Breast epithelium (tissue), 4 donors: ENCODE measurements around the gene SPIRE2. TPM values are rescaled to one million over a fixed set of nuclear protein-coding genes. Genes with fewer than 3 reads are reported as not detected.
"Not testable (repeated sequence)": the region's sequence is repeated elsewhere in the genome, so short reads cannot be mapped to it uniquely, and the experiment has no call there.

Source experiments
- DNase-seq, 2 donors: peaks; one replicate each; pipeline ENCODE4 v3.0.0-alpha.2; 2019; ENCODE audit warnings: low spot score in 2 of 2
- H3K27ac ChIP-seq, 2 donors: fragments of 200-600 bp; sonication (generic) in 1 of 2; one replicate each; pipeline ENCODE4 v1.5.1; 2016 to 2019; ENCODE audit warnings: mild to moderate bottlenecking in 1 of 2
- H3K27me3 ChIP-seq, 2 donors: fragments of 200-600 bp; sonication (generic) in 1 of 2; one replicate each; pipeline versions ENCODE4 v1.5.1 to v1.6.0; 2017 to 2019; ENCODE audit warnings: control low read depth in 1 of 2, mild to moderate bottlenecking in 1 of 2
- H3K36me3 ChIP-seq: fragments of 200-600 bp; one replicate; pipeline ENCODE4 v1.5.1; 2019
- H3K4me1 ChIP-seq, 2 donors: fragments of 200-600 bp; sonication (generic); one replicate each; pipeline ENCODE4 v1.5.1; 2016 to 2019; ENCODE audit warnings: control low read depth in 1 of 2
- H3K4me3 ChIP-seq, 3 donors: fragments of 200-600 bp; sonication (generic); 1 replicate in 2 of 3; 2 replicates in 1 of 3; pipeline ENCODE4 v1.5.1; 2016 to 2019; ENCODE audit warnings: mild to moderate bottlenecking in 3 of 3, moderate library complexity in 2 of 3
- H3K9me3 ChIP-seq, 2 donors: fragments of 200-600 bp; sonication (generic) in 1 of 2; one replicate each; pipeline ENCODE4 v1.5.1; 2016 to 2019; ENCODE audit warnings: control low read depth in 1 of 2
- POLR2A ChIP-seq: fragments of 450-650 bp; IDR thresholded peaks from one replicate; pipeline ENCODE4 v1.6.1; 2016; ENCODE audit warnings: antibody characterized with exemption, mild to moderate bottlenecking, moderate library complexity
- POLR2AphosphoS5 ChIP-seq, 3 donors: sonication (generic); formaldehyde crosslinking; IDR thresholded peaks; one replicate each; pipeline ENCODE4 v1.6.1; 2017; ENCODE audit warnings: antibody characterized with exemption in 3 of 3
- intact Hi-C: fragments of 100-400 bp; cut with DNase I; formaldehyde crosslinking; loops from one replicate; pipeline ENCODE4 v1.15.1; 2023; ENCODE audit warnings: low total_unique reads
- total RNA-seq, 3 donors: library from RNA; depleted of rRNA; stranded (reverse); fragments of >200 nt; gene quantifications; one replicate each; pipeline ENCODE4 v1.1.0, GENCODE V29; 2016
- TF ChIP-seq, protein P1 (sequence below), 3 donors: fragments of 450-650 bp; IDR thresholded peaks; one replicate each; pipeline ENCODE4 v1.5.1; 2016 to 2017; ENCODE audit warnings: antibody characterized with exemption in 3 of 3, mild to moderate bottlenecking in 3 of 3, moderate library complexity in 3 of 3

SPIRE2 gene
- total RNA-seq, 3 donors from 2014 or later = 1.3 to 11.1 (median 7.8) TPM

DNA sequence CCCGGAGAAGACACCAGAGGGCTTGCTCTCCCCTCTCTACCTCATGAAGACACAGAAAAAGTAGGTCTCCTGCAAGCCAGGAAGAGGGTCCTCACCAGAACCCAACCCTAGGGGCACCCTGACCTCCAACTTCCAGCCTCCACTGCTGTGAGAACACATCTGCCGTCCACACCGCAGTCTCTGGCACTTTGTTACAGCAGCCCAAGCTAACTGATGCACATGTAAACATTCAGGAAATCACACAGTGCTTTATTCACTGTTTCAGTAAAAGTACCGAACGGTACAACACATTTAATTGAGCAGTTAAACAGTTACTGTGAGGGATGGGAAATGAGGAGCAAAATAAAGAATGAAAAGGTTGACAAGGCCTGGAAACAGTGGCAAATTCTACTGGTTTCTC, 30.1 kb upstream of the SPIRE2 start:
- Histone ChIP-seq H3K27me3 (no peaks in the 10 kb centered on the region), H3K27ac (no peak overlapping the region), H3K4me1 (no peaks in the 10 kb centered on the region), H3K36me3 (no peaks in the 10 kb centered on the region), H3K9me3 (no peaks in the 10 kb centered on the region), H3K4me3 (no peak overlapping the region)
- no peak for TF ChIP-seq POLR2AphosphoS5 (IDR thresholded peaks at IDR 0.05)
- no peak for TF ChIP-seq POLR2A
- TF ChIP-seq, protein P1, sequence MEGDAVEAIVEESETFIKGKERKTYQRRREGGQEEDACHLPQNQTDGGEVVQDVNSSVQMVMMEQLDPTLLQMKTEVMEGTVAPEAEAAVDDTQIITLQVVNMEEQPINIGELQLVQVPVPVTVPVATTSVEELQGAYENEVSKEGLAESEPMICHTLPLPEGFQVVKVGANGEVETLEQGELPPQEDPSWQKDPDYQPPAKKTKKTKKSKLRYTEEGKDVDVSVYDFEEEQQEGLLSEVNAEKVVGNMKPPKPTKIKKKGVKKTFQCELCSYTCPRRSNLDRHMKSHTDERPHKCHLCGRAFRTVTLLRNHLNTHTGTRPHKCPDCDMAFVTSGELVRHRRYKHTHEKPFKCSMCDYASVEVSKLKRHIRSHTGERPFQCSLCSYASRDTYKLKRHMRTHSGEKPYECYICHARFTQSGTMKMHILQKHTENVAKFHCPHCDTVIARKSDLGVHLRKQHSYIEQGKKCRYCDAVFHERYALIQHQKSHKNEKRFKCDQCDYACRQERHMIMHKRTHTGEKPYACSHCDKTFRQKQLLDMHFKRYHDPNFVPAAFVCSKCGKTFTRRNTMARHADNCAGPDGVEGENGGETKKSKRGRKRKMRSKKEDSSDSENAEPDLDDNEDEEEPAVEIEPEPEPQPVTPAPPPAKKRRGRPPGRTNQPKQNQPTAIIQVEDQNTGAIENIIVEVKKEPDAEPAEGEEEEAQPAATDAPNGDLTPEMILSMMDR (IDR thresholded peaks at IDR 0.05) = no peak
- DNase-seq = no peak
- intact Hi-C loops = no loop called here

DNA sequence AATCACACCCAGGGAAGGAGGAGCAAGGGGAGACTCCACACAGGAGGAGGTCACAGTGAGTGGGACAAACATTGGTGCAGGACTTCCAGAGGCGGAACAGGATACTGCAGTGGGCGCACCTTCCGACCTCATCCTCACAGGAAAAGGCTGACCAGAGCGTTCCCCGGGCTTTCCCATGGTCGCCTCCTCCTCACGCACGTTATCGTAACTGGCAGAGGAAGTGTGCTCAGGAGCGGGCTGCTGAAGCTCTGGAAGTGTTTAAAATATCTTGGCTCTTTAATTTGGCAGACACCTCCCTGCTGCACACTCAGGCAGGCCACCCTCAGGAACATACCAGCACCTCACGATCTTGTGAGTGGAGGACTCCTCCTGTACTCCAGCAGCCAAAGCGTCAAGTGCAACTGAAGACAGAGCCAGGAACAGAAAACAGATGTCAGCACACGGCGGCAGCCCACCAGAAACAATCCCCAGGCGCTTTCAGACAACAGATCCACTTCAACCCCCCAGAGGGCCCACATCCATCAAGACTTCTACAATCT, 29.4 kb upstream of the SPIRE2 start:
- H3K36me3 ChIP-seq = no peaks in the 10 kb centered on the region
- H3K9me3 ChIP-seq = no peaks in the 10 kb centered on the region
- H3K27ac ChIP-seq = no peak overlapping the region
- intact Hi-C loops = no loop called here
- no peaks in the 10 kb centered on the region for H3K27me3 ChIP-seq
- DNase-seq = no peak
- no peak overlapping the region for H3K4me3 ChIP-seq
- no peak for TF ChIP-seq POLR2A
- no peak for TF ChIP-seq POLR2AphosphoS5 (IDR thresholded peaks at IDR 0.05)
- TF ChIP-seq, protein P1 (IDR thresholded peaks at IDR 0.05) = no peak
- no peaks in the 10 kb centered on the region for H3K4me1 ChIP-seq

DNA sequence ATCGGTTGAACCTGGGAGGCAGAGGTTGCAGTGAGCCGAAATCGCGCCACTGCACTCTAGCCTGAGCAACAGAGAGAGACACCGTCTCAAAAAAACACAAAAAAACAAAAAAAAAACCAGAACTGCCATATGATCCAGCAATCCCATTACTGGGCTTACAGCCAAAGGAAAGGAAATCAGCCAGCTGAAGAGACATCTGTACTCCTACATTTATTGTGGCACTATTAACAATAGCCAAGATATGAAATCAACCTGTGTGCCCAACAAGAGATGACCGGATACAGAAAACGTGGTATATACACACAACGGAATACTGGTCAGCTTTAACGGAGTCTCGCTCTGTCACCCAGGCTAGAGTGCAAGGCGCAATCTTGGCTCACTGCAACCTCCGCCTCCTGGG, 26.5 kb upstream of the SPIRE2 start:
- Histone ChIP-seq H3K4me1 (no peaks in the 10 kb centered on the region), H3K27ac (no peak overlapping the region), H3K9me3 (no peaks in the 10 kb centered on the region), H3K36me3 (no peaks in the 10 kb centered on the region), H3K27me3 (no peaks in the 10 kb centered on the region), H3K4me3 (no peak overlapping the region)
- intact Hi-C loops = no loop called here
- no peak for TF ChIP-seq POLR2A
- TF ChIP-seq, protein P1 (IDR thresholded peaks at IDR 0.05) = no peak
- DNase-seq = no peak

DNA sequence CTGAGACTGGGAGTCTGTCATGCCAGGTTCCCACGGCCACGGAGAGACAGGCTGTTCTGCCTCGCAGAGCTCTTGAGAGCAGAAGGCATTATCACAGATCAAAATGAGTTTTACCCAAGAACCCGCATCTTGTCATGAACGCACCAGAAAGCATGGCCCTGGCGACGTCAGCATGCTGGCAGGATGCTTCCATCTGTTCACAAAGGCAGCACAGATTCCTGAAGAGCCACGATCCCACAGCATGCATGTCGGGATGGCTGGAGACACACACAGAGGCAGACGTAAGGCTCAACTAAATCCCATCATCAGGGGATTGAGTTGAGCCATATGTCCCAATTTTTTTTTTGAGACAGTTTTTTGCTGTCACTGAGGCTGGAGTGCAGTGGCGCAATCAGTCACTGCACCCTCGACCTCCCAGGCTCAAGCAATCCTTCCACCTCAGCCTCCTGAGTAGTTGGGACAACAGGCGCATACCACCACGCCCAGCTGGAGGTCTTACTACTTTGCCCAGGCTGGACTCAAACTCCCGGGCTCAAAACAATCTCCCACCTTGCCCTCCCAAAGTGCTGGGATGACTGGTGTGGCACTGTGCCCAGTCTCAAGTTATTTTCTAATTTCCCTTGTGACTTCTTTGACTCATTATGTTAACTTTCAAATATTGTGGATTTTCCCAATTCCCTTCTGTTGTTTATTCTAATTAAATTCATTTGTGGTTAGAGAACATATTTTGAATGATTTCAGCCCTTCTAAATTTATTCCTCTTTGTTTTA, 23.0 kb upstream of the SPIRE2 start:
- no peak for DNase-seq
- TF ChIP-seq POLR2A = no peak
- TF ChIP-seq, protein P1 (IDR thresholded peaks at IDR 0.05) = no peak
- no peak for TF ChIP-seq POLR2AphosphoS5 (IDR thresholded peaks at IDR 0.05)
- intact Hi-C loops = no loop called here
- Histone ChIP-seq H3K36me3 (no peaks in the 10 kb centered on the region), H3K9me3 (no peaks in the 10 kb centered on the region), H3K27me3 (no peaks in the 10 kb centered on the region), H3K27ac (no peak overlapping the region), H3K4me3 (no peak overlapping the region), H3K4me1 (no peaks in the 10 kb centered on the region)

DNA sequence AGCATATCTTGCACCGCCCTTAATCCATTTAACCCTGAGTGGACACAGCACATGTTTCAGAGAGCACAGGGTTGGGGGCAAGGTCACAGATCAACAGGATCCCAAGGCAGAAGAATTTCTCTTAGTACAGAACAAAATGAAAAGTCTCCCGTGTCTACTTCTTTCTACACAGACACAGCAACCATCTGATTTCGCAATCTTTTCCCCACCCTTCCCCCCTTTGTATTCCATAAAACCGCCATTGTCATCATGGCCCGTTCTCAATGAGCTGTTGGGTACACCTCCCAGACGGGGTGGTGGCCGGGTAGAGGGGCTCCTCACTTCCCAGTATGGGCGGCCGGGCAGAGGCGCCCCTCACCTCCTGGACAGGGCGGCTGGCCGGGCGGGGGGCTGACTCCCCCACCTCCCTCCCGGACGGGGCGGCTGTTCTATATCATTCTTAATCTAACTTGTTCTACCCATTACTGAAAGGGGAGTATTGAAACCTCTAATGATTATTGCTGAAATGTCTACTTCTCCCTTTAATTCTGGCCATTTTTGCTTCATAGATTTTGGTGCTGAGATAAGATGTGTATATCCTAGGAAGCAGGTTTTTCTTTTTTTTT, 21.6 kb upstream of the SPIRE2 start:
- H3K9me3 ChIP-seq, intact Hi-C loops, H3K27ac ChIP-seq, H3K4me1 ChIP-seq, H3K36me3 ChIP-seq, H3K4me3 ChIP-seq, DNase-seq, H3K27me3 ChIP-seq: not testable (repeated sequence)
